C4-2B (cell line): ENCODE measurements around the gene DLG2.

Source experiments
- H3K27ac ChIP-seq: fragments of 450-650 bp; 2 replicates; pipeline ENCODE4 v1.5.1; 2017
- CTCF ChIP-seq: fragments of 450-650 bp; conservative IDR thresholded peaks from 2 replicates; pipeline ENCODE4 v1.5.1; 2017; ENCODE audit warnings: mild to moderate bottlenecking
- ZFX ChIP-seq: fragments of 450-650 bp; IDR thresholded peaks from 2 replicates; pipeline ENCODE4 v1.6.1; 2017

The DLG2 gene

GRCh38 chr11:85652786-85653447 is 25.8 kb upstream of the DLG2 start:
- H3K27ac ChIP-seq = no peak overlapping the region
- TF ChIP-seq ZFX = no peak
- no peak for TF ChIP-seq CTCF

GRCh38 chr11:85651118-85651517 is 24.0 kb upstream of the DLG2 start:
- TF ChIP-seq CTCF (no peak), ZFX (no peak)
- H3K27ac ChIP-seq = no peak overlapping the region

GRCh38 chr11:85647604-85648299 is 20.6 kb upstream of the DLG2 start, which contains the start of gene TMEM126A:
TMEM126A (plus strand) TSS chr11:85647967; CDS start chr11:85650256, 2,289 bp downstream.
- peak within 1 kb of the TSS; percentile 61 for H3K27ac ChIP-seq
- no peak for TF ChIP-seq CTCF
- 0 out of 2 replicates have a peak, but pooled peaks have one; percentile 46 for TF ChIP-seq ZFX

GRCh38 chr11:85647078-85647477 is 19.9 kb upstream of the DLG2 start:
- TF ChIP-seq ZFX = no peak
- TF ChIP-seq CTCF = no peak
- peak overlapping the region; percentile 57; the same call in 1 of the 2 replicates for H3K27ac ChIP-seq

GRCh38 chr11:85643191-85643614 is 16.1 kb upstream of the DLG2 start:
- H3K27ac ChIP-seq = no peak overlapping the region
- TF ChIP-seq ZFX (no peak), CTCF (no peak)

GRCh38 chr11:85634747-85635146 is 7.6 kb upstream of the DLG2 start:
- TF ChIP-seq ZFX (no peak), CTCF (no peak)
- H3K27ac ChIP-seq = no peak overlapping the region

- TF ChIP-seq CTCF (no peak), ZFX (no peak)
- H3K27ac ChIP-seq = peak overlapping the region; percentile 66
Measured at GRCh38 chr11:85628771-85629341, 1.7 kb upstream of the DLG2 start.
